Neural cell (in vitro differentiated cells): ENCODE measurements around the gene TAF3. TPM values are rescaled to one million over a fixed set of nuclear protein-coding genes. Genes with fewer than 3 reads are reported as not detected.

Experiments
- H2AFZ ChIP-seq: fragments of 200-600, 300-800 bp; sonication (generic), shearing (Covaris generic); 2 replicates; pipeline ENCODE4 v1.6.0; 2014; ENCODE audit warnings: low read depth, mild to moderate bottlenecking, antibody characterized with exemption, low read length, moderate library complexity
- H3F3A ChIP-seq: fragments of 200-600 bp; shearing (Covaris generic); 2 replicates; pipeline ENCODE4 v1.6.1; 2016; ENCODE audit warnings: mild to moderate bottlenecking, moderate library complexity, mixed read lengths, antibody characterized with exemption, low read length; ENCODE audit not compliant: insufficient read depth, poor library complexity, severe bottlenecking
- H3K27ac ChIP-seq: fragments of 200-600, 300-800 bp; sonication (generic), shearing (Covaris generic); 2 replicates; pipeline ENCODE4 v1.5.1; 2014; ENCODE audit warnings: mild to moderate bottlenecking, low read length, moderate library complexity
- H3K27me3 ChIP-seq: fragments of 300-800, 200-600 bp; sonication (generic), shearing (Covaris generic); 2 replicates; pipeline ENCODE4 v1.6.0; 2014; ENCODE audit warnings: mild to moderate bottlenecking, low read depth, low read length, moderate library complexity; ENCODE audit not compliant: insufficient read depth
- H3K36me3 ChIP-seq: fragments of 300-800, 200-600 bp; sonication (generic), shearing (Covaris generic); 2 replicates; pipeline ENCODE4 v1.5.1; 2014; ENCODE audit warnings: mild to moderate bottlenecking, antibody characterized with exemption, low read length, moderate library complexity; ENCODE audit not compliant: insufficient read depth
- H3K4me2 ChIP-seq: fragments of 300-800, 200-600 bp; sonication (generic), shearing (Covaris generic); 2 replicates; pipeline ENCODE4 v1.6.0; 2014; ENCODE audit warnings: mild to moderate bottlenecking, low read length
- H3K4me3 ChIP-seq: fragments of 300-800, 200-600 bp; sonication (generic), shearing (Covaris generic); 2 replicates; pipeline ENCODE4 v1.5.1; 2014; ENCODE audit warnings: mild to moderate bottlenecking, low read length, moderate library complexity
- H3K79me2 ChIP-seq: fragments of 200-600 bp; shearing (Covaris generic); replicated peaks from 2 replicates; pipeline ENCODE4 v1.6.0; 2014; ENCODE audit warnings: mild to moderate bottlenecking, low read length, moderate library complexity; ENCODE audit not compliant: insufficient read depth
- H3K9ac ChIP-seq: fragments of 300-800, 200-600 bp; sonication (generic), shearing (Covaris generic); 2 replicates; pipeline ENCODE4 v1.6.1; 2016; ENCODE audit warnings: mild to moderate bottlenecking, low read length, mixed read lengths
- H3K9me2 ChIP-seq: fragments of 200-600 bp; shearing (Covaris generic); 2 replicates; pipeline ENCODE4 v1.6.1; 2016; ENCODE audit warnings: mild to moderate bottlenecking, low read length, mixed read lengths; ENCODE audit not compliant: insufficient read depth
- H3K9me3 ChIP-seq: fragments of 200-600, 300-800 bp; sonication (generic), shearing (Covaris generic); 2 replicates; pipeline ENCODE4 v1.6.1; 2016; ENCODE audit warnings: mild to moderate bottlenecking, mixed run types, low read length, moderate library complexity, mixed read lengths
- H4K20me1 ChIP-seq: fragments of 200-600 bp; shearing (Covaris generic); 2 replicates; pipeline ENCODE4 v1.6.1; 2016; ENCODE audit warnings: mild to moderate bottlenecking, mixed run types; ENCODE audit not compliant: insufficient read depth
- CTCF ChIP-seq: fragments of 450-650 bp; IDR thresholded peaks from 2 replicates; pipeline ENCODE4 v1.5.1; 2014; ENCODE audit warnings: antibody characterized with exemption, mild to moderate bottlenecking, moderate library complexity; ENCODE audit not compliant: poor library complexity, severe bottlenecking
- EP300 ChIP-seq: fragments of 450-650 bp; conservative IDR thresholded peaks from 2 replicates; pipeline ENCODE4 v1.6.1; 2014; ENCODE audit warnings: antibody characterized with exemption, mild to moderate bottlenecking, moderate library complexity; ENCODE audit not compliant: poor library complexity, severe bottlenecking
- EZH2 ChIP-seq: fragments of 200-600, 300-800 bp; shearing (Covaris generic), sonication (generic); IDR thresholded peaks from 2 replicates; pipeline ENCODE4 v1.6.1; 2014; ENCODE audit warnings: antibody characterized with exemption, low read length, borderline replicate concordance, mild to moderate bottlenecking; ENCODE audit not compliant: insufficient read depth, poor library complexity, severe bottlenecking
- MXI1 ChIP-seq: fragments of 450-650 bp; conservative IDR thresholded peaks from 2 replicates; pipeline ENCODE4 v1.6.1; 2014; ENCODE audit warnings: antibody characterized with exemption, mild to moderate bottlenecking; ENCODE audit not compliant: poor library complexity, severe bottlenecking
- POLR2AphosphoS5 ChIP-seq: IDR thresholded peaks from 2 replicates; pipeline ENCODE4 v1.6.1; 2012
- RAD21 ChIP-seq: fragments of 450-650 bp; conservative IDR thresholded peaks from 2 replicates; pipeline ENCODE4 v1.6.1; 2014; ENCODE audit warnings: antibody characterized with exemption, mild to moderate bottlenecking, moderate library complexity
- REST ChIP-seq: IDR thresholded peaks from 2 replicates; pipeline ENCODE4 v1.6.1; 2012; ENCODE audit warnings: borderline replicate concordance
- SMC3 ChIP-seq: fragments of 450-650 bp; conservative IDR thresholded peaks from 2 replicates; pipeline ENCODE4 v1.6.1; 2014; ENCODE audit warnings: antibody characterized with exemption, mild to moderate bottlenecking, moderate library complexity; ENCODE audit not compliant: poor library complexity
- TAF1 ChIP-seq: IDR thresholded peaks from 2 replicates; pipeline ENCODE4 v1.6.1; 2012; ENCODE audit warnings: low read depth
- polyA plus RNA-seq: library from polyadenylated mRNA; depleted of rRNA; stranded (reverse); fragments of >200 nt; gene quantifications from 2 replicates; pipeline ENCODE4 v1.2.3, GENCODE V29; 2014

Gene TAF3
- polyA plus RNA-seq, 1 donor from 2014 or later, result 2.0 TPM

- no peak overlapping the region for H2AFZ ChIP-seq
- H3K9me3 ChIP-seq, result no peaks in the 10 kb centered on the region
- H3K27ac ChIP-seq, result no peak overlapping the region
- H3K36me3 ChIP-seq, result peaks cover 4% of the 10 kb centered on the region
- TF ChIP-seq CTCF (no peak), EZH2 (no peak), TAF1 (no peak), REST (no peak), SMC3 (no peak), MXI1 (no peak), RAD21 (no peak), EP300 (no peak), POLR2AphosphoS5 (no peak)
- H3F3A ChIP-seq, result no peaks in the 10 kb centered on the region
- no peaks in the 10 kb centered on the region for H3K9me2 ChIP-seq
- H3K27me3 ChIP-seq, result no peaks in the 10 kb centered on the region
- no peaks in the 10 kb centered on the region for H4K20me1 ChIP-seq
- H3K9ac ChIP-seq, result no peak overlapping the region
- no peaks in the 10 kb centered on the region for H3K79me2 ChIP-seq
- H3K4me3 ChIP-seq, result no peak overlapping the region
- no peak overlapping the region for H3K4me2 ChIP-seq
Measured at GRCh38 chr10:7965457-7965856, 147.2 kb downstream of the TAF3 start.

- H2AFZ ChIP-seq, result no peak overlapping the region
- peaks cover 4% of the 10 kb centered on the region for H3K36me3 ChIP-seq
- no peaks in the 10 kb centered on the region for H3K27me3 ChIP-seq
- no peak overlapping the region for H3K9ac ChIP-seq
- H3K4me2 ChIP-seq, result no peak overlapping the region
- TF ChIP-seq MXI1, result no peak
- TF ChIP-seq TAF1, result no peak
- TF ChIP-seq RAD21, result no peak
- no peak for TF ChIP-seq EP300
- no peak for TF ChIP-seq CTCF
- TF ChIP-seq EZH2, result no peak
- no peak for TF ChIP-seq POLR2AphosphoS5
- no peak for TF ChIP-seq REST
- TF ChIP-seq SMC3, result no peak
- H3K9me3 ChIP-seq, result no peaks in the 10 kb centered on the region
- no peak overlapping the region for H3K4me3 ChIP-seq
- H3F3A ChIP-seq, result no peaks in the 10 kb centered on the region
- no peak overlapping the region for H3K27ac ChIP-seq
- no peaks in the 10 kb centered on the region for H3K79me2 ChIP-seq
- no peaks in the 10 kb centered on the region for H3K9me2 ChIP-seq
- no peaks in the 10 kb centered on the region for H4K20me1 ChIP-seq
Measured at GRCh38 chr10:7967035-7967434, 148.7 kb downstream of the TAF3 start.
